HG03060 (cell line): Measurements from ENCODE around the gene EEF1AKMT3.

Experiments
- ATAC-seq: cut with Tn5 transposase; IDR thresholded peaks from one replicate; pipeline ENCODE4 v1.9.1; 2021; ENCODE audit warnings: low read depth, moderate number of reproducible peaks; ENCODE audit not compliant: unreplicated experiment

Gene EEF1AKMT3

DNA sequence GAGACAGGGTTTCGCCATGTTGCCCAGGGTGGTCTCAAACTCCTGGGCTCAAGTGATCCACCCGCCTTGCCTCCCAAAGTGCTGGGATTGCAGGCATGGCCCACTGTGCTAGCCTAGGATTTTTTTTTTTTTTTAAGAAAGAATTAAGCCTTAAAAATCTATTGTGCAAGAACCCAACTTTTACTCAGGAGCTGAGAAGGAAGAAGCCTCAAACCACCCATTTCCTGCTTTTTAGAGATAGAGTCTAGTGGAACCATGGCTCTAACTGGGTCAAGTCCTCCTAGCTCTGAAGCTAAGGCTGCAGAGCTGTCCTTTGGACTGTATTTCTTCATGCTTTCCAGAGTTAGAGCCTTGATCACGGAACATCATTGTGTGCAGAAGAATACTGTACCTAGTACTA lies 8.8 kb downstream of the EEF1AKMT3 start:
- no peak for ATAC-seq

DNA sequence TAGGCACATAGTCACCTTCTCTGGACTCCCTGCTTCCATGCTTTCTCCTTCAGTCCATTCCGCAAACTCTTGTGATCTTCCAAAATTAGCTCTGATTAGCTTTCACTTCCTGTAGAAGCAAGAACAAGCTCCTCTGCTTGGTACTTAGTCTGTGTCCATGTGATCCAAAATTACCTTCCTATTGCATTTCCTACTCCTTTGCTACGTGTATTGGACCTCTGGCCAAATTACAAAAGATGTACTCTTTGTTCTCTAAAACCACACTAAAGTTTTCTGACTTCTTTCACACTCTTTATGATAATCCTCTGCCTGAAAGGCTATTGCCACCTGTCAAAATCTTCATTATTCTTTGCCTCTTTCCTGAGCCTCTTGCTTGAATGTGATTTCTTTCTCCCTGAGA lies 9.4 kb downstream of the EEF1AKMT3 start:
- ATAC-seq: no peak

DNA sequence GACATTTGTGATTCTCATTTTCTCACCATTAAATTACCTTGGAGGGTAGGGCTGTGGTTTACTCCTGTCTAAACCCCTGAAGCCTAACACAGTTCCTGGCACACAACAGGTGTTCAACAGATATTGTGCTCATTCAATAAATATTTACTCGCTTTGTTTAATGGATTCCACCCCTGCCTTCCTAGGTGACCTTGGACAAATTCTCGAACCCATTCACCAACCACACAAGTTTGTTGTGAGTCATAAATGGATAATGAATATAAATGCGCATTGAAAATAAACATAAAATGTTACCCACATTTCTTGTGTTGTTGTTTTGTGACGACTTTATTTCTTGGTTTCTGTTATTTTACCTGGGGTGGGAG lies 9.8 kb downstream of the EEF1AKMT3 start:
- no peak for ATAC-seq

DNA sequence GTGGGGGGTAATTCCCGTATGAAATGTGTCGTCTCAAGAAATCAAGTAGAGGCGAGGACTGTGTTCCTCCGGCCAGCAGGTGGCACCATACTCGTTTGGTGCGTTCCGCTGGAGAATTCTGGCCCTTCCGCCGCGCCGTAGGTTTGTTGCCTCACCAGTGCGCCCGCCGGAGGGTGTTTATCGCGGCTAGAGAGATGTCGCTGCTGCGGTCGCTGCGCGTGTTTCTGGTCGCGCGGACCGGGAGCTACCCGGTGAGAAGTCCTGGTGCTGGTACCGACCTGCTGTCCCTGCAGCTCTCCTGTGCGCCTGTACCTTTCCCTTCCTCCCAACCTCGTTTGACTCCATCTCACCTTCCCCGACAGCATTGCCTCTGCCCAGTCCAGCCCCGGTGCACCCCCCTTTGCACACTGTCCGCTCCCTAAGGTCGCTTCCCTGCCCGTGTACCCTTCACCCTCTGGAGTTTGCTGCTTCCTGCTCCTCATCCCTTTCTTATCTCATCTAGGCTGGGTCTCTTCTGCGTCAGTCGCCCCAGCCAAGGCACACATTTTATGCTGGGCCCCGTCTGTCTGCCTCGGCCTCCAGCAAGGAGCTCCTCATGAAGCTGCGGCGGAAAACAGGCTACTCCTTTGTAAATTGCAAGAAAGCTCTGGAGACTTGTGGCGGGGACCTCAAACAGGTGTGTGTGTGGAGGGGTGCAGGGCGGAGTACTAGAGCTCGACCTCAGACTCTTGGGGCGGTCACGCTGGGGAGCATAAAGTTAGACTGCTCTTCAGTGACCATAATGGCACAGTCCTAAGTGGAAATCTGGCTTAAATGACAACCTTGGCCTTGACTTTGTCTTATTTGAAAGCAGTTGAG lies 10.4 kb downstream of the EEF1AKMT3 start, which contains the start of gene TSFM:
Gene TSFM, plus strand, starts transcription at position 180 of the 858 bp plus-strand sequence. Its CDS starts 15 bp downstream, at position 195.
- ATAC-seq: peak; percentile 79

GRCh38 chr12:57783466-57783801 lies 11.0 kb downstream of the EEF1AKMT3 start:
- no peak for ATAC-seq

DNA sequence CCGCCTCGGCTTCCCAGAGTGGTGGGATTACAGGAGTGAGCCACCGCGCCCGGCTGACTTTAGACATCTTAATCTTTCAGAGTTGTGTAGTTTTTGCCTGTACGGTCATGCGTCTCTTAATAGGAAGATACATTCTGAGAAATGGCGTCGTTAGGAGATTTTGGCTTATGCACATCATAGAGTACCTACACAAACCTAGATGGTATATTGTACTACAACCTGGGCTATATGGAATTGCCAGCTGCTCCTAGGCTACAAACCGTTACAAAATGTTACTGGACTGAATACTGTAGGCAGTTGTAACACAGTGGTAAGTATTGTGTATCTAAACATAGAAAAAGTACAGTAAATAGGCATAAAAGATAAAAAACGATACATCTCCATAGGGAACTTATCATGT lies 11.4 kb downstream of the EEF1AKMT3 start:
- no peak for ATAC-seq

DNA sequence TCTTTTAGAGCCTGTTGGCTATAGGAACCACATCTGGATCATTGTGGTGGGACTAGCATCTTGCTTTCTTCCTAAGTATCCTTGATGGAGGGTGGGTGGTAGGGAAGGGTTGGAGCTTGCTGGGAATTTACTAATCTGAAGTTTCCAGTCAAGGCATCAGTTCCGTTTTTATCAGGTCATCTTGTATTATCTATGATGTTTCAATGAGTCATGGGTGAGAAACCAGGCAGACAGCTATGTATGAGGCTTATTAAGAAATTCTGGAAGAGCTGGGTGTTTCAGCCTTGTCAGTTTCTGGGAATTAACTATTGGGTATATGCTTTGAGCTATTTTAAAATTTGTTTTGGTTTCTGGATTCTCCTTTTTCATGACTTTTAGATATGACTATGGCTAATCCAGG lies 21.5 kb downstream of the EEF1AKMT3 start:
- ATAC-seq: no peak

DNA sequence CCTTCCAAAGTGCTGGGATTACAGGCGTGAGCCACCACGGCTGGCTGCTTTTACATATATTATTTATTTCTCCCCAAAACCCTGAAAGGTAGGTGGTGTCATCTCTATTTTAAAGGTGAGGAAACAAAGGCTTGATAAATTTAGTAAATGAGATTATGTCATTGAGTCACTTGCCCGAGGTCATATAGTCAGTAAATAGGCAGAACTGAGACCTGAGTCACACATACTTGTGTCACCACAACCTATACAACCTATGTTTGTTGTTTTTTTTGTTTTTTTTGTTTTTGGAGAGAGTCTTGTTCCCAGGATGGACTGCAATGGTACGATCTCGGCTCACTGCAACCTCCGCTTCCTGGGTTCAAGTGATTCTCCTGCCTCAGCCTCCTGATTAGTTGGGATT lies 22.9 kb downstream of the EEF1AKMT3 start:
- no peak for ATAC-seq

DNA sequence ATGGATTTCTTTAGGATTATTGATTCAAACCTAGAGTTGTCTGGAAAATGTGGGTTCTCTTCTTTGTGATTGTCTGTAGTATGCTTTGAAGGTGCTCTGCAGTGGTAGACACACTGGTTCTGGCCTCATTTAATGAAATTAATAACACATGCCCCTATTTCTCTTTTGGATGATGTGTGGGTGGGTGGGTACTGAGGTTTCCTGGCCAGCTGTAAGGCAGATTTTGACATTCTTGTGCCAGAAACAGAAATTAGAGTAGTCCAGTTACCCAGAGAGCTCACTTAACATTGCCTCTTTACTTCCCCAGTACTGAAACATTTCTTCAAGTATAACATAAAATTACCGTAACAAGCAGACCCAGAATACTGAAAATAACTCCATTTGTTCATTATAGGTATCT lies 24.6 kb downstream of the EEF1AKMT3 start:
- ATAC-seq: no peak

DNA sequence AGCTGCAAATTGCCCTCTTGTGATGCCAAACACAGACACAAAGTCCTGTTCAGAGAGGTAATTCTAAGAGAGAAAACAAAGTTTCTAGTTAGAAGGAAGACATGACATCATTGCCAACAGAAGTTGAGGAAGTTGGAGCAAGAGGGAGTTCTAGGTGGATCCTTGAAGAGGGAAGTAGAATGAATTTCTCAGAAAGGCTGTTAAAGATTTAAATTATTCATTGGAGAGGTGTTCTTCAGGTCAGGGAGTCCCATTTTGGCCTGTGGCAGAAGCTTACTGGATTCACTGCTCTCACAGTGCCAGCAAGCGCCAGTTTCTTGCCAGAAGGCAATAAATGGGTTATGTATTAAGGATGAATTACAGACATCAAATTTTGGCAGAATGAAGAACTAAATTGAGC lies 25.5 kb downstream of the EEF1AKMT3 start:
- no peak for ATAC-seq

DNA sequence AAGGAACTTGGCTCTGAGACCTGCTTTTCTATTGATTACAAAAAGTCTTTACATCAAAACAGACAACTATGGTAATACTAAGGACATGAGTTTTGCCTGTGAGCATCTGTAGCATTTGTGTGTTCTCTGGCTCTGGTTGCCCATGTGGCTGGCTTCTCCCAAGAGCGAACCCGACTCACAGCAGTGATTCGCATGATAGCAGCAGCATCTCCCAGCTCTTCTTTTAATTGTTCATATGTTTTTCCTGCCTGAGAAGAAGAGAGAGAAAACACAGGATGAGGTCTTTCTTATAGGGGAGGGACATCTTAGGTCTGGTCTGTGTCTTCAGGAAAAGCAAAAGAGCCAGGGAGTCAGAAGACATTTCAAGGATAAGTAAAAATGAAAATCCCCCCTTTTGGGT lies 28.6 kb downstream of the EEF1AKMT3 start:
- ATAC-seq: no peak

DNA sequence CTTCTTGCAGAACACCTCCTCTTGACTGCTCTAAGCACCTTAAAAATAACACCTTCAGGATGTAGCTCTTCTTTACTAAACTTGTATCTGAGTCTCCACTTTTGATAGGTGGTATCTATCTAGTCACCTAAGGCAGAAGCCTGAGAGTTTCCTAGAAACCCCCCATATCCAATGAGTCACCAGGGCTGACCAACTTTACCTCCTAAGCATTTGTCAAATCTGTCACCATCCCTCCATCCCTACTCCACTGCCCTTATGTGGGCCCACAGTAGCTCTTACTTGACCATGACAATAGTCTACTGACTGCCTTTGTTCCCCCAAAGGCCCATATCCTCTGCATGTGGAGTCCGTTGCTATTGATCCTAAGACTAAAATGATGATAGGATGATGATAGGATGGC lies 30.2 kb downstream of the EEF1AKMT3 start:
- ATAC-seq: no peak

GRCh38 chr12:57803319-57803893 lies 31.0 kb downstream of the EEF1AKMT3 start:
- no peak for ATAC-seq

DNA sequence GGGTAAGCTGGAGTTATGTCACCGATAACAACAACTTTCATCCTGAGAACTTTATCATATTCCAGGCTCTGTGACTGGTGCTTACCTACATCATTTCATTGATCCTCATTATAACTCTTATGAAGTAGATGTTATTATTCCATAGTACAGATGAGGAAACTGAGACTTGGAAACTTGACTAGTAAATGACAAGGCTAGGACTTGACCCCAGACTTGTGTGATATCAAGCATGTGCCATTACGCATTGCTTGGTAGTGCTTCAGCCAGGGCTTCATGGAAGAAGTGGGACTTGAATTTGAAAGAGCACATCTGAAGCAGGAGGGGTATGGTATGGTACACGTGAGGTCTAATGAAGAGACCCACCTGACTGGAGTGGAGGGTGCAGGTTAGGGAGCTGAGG lies 34.3 kb downstream of the EEF1AKMT3 start:
- ATAC-seq: no peak

GRCh38 chr12:57807285-57807684 lies 34.9 kb downstream of the EEF1AKMT3 start:
- no peak for ATAC-seq

- no peak for ATAC-seq
These were observed 35.9 kb downstream of the EEF1AKMT3 start for GRCh38 chr12:57808351-57808750.

DNA sequence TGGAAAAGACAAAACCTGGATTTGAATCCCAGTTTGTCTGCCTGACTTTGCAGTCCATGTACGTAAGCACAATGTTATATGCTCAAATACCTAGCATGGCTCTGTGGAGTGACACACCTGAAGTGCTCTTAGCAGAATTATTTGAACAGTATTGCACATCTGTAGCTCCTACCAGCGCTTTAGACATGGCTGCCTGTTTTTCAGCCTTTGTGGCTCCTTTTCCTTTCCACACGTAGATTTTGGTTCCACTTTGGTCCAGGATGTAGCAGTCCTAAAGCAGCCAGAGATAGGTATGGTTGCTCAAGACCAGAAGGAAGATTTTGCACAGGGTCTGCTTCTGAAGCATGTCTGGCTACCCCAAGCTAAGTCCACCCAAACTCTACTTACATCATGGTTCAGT lies 37.0 kb downstream of the EEF1AKMT3 start:
- no peak for ATAC-seq

DNA sequence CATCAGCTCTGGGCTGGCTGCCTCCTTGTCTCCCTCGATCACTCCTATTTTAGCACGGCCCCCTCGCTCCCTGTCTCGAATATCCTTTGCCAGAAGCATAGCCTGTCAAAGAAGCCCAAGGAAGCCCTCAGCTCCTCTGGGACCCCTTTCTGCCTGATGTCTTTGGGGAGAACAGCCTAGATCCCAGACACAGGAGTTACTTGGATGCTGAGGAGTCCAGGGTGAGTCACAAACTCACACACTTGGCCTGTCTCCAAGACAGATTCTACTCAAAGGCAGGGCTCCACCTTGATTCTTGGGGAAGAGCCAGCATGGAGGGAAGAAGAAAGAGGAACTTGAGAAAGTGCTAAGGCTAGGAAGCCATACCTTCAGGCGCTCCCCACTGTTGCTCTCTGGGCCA lies 38.0 kb downstream of the EEF1AKMT3 start:
- no peak for ATAC-seq

DNA sequence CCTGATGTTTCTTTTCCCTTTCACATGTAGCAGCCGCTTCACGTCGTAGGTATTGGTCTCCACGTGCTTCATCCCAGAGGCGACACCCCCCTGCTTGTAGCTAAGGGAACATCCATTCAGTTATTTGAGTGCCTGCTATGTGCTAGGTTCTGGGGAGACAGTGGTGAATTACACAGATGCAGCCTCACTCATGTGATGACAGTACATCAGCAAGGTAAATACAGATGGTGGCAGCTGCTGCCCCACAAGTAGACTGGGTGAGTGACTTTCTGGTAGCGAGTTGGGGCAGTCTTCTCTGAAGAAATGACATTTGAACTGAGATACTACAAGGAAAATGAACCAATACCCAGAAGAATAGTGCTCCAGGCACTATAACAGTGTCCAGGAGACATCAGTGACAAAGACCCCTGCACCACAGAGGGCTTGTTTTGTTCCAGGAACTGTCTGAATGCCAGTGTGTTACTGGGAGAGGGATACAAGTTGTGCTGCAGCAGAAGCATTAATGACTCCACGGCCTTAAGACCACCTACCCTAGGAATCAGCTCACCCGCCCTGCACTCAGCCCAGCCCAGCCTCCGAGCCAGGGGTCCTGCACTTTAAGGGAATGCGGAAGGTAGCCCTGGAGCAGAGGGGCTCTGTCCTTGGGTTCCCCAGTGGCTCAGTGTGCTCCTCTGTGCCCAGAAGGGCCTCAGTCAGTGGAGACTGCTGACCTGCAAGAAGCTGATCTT lies 38.8 kb downstream of the EEF1AKMT3 start:
- ATAC-seq: no peak

- no peak for ATAC-seq
These were observed 40.9 kb downstream of the EEF1AKMT3 start for GRCh38 chr12:57813111-57813970.
